AG09319 (cell line): ENCODE measurements around the gene SGO2.
"Not testable (repeated sequence)": the region's sequence is repeated elsewhere in the genome, so short reads cannot be mapped to it uniquely, and the experiment has no call there.

Experiments
- DNase-seq: peaks from one replicate; pipeline ENCODE4 v3.0.0-alpha.2; 2010; ENCODE audit warnings: low read depth; ENCODE audit errors: extremely low read depth
- CTCF ChIP-seq: IDR thresholded peaks from 2 replicates; pipeline ENCODE4 v1.5.1; 2011; ENCODE audit warnings: low read depth, mild to moderate bottlenecking, inconsistent platforms, low read length, moderate library complexity

Gene SGO2

DNA sequence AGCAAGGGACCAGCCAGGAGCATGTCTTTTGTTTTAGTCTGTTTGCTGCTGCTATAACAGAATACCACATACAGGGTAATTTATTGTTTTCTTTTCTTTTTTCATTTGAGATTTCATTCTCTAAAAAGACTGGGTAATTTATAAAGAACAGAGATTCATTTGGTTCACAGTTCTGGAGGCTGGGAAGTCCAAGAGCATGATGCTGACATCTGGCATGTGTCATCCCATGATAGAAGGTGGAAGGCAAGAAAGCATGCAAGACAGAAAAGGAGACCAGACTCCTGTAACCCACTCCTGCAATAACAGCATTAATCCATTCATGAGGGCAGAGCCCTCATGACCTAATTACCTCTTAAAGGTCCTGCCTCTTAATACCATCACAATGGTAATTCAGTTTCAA is 14.8 kb downstream of the SGO2 start:
- DNase-seq: no peak
- TF ChIP-seq CTCF: no peak

DNA sequence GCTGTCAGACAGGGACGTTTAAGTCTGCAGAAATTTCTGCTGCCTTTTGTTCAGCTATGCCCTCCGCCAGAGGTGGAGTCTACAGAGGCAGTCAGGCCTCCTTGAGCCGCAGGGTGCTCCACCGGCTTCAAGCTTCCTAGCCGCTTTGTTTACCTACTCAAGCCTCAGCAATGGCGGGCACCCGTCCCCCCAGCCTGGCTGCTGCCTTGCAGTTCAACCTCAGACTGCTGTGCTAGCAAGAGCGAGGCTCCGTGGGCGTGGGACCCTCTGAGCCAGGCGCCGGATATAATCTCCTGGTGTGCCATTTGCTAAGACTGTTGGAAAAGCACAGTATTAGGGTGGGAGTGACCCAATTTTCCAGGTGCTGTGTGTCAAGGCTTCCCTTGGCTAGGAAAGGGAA is 40.6 kb downstream of the SGO2 start:
- not testable (repeated sequence) for DNase-seq

DNA sequence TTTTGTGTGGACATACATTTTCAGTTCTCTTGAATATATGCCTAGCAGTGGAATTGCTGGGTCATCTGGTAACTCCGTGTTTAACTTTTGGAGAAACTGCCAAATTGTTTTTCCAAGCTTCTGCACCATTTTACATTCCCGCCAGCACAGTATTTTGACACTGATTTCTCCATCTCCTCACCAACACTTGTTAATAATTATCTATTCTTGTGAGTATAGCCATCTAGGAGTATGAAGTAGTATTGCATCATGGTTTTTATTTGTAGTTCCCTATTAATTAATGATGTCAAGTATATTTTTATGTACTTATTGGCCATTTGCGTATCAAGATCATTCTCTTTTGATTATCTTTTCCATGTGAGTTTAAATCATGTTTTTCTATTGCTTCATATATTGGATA is 41.9 kb downstream of the SGO2 start:
- no peak for TF ChIP-seq CTCF

DNA sequence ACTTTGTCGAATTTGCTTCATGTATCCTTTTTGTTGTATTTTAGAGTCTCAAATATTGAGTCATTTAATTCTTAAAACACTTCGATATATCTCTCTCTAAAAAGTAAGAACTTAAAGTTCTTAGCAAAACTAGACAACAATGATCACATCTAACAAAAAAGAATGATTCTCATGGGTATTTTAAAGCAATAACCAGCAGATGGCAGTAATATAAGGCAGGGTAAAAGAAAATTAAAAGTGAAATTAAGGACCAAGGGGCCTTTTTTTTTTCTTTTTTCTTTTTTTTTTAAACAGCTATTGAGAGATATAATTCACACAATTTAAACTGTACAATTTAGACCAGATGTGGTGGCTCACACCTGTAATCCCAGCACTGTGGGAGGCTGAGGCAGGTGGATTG is 50.0 kb downstream of the SGO2 start:
- no peak for DNase-seq
- peak; percentile 39 for TF ChIP-seq CTCF

More for the DNA sequence above, 41.9 kb downstream of the SGO2 start:
- DNase-seq: no peak

GRCh38 chr2:200577027-200577426 is 51.0 kb downstream of the SGO2 start:
- no peak for TF ChIP-seq CTCF
- no peak for DNase-seq

GRCh38 chr2:200578778-200579177 is 52.8 kb downstream of the SGO2 start:
- DNase-seq: no peak

DNA sequence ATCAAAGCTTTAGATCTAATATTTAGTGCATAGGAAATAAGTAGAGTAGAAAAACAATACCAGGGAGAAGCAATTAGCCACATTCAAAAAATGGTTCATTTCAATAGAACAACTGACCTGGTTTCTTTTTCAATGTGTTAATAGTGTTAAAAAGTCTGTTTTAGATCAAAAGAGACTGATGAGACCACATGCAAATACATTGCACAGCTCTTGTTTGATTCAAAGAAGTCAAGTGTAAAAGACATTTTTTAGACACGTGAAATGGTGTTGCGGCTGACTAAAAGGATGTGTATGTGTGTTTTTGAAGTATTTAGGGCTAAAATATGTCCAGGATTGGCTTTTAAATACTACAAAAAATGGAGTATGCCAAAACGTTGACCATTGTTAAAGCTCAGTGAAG is 58.6 kb downstream of the SGO2 start:
- DNase-seq: no peak
- TF ChIP-seq CTCF: no peak

More at GRCh38 chr2:200578778-200579177, 52.8 kb downstream of the SGO2 start:
- TF ChIP-seq CTCF: peak; percentile 24

- no peak for DNase-seq
- no peak for TF ChIP-seq CTCF
Observed at GRCh38 chr2:200585340-200585729, 59.3 kb downstream of the SGO2 start.
